HG03039 (cell line): ENCODE measurements around the gene PRDX6.
"Not testable (repeated sequence)": the region's sequence is repeated elsewhere in the genome, so short reads cannot be mapped to it uniquely, and the experiment has no call there.

Source experiments
- ATAC-seq: cut with Tn5 transposase; IDR thresholded peaks from one replicate; pipeline ENCODE4 v1.9.1; 2021; ENCODE audit warnings: mild to moderate bottlenecking, moderate library complexity; ENCODE audit not compliant: unreplicated experiment

PRDX6 gene

GRCh38 chr1:173477286-173478093 lies at the start of gene PRDX6:
Gene PRDX6, plus strand, starts transcription at chr1:173477335. Its CDS starts 63 bp downstream, at chr1:173477398.
- peak; percentile 53 for ATAC-seq

GRCh38 chr1:173429471-173430402 lies 47.4 kb upstream of the PRDX6 start:
- ATAC-seq = peak; percentile 68

GRCh38 chr1:173430677-173431303 lies 46.3 kb upstream of the PRDX6 start:
- ATAC-seq = no peak

GRCh38 chr1:173431304-173432045 lies 45.7 kb upstream of the PRDX6 start:
- ATAC-seq = no peak

- no peak for ATAC-seq
Observed at GRCh38 chr1:173432331-173432730, 44.8 kb upstream of the PRDX6 start.

- no peak for ATAC-seq
Observed at GRCh38 chr1:173433751-173434326, 43.3 kb upstream of the PRDX6 start.

GRCh38 chr1:173436841-173437428 lies 40.2 kb upstream of the PRDX6 start:
- ATAC-seq = no peak

GRCh38 chr1:173438675-173439074 lies 38.5 kb upstream of the PRDX6 start:
- ATAC-seq = no peak

GRCh38 chr1:173440430-173440829 lies 36.7 kb upstream of the PRDX6 start:
- no peak for ATAC-seq

- no peak for ATAC-seq
Observed at GRCh38 chr1:173444757-173445156, 32.4 kb upstream of the PRDX6 start.

GRCh38 chr1:173445164-173445563 lies 32.0 kb upstream of the PRDX6 start:
- ATAC-seq = no peak

- ATAC-seq = no peak
Observed at GRCh38 chr1:173445656-173446055, 31.5 kb upstream of the PRDX6 start.

GRCh38 chr1:173447224-173447623 lies 29.9 kb upstream of the PRDX6 start:
- ATAC-seq = no peak

- no peak for ATAC-seq
Observed at GRCh38 chr1:173448945-173449344, 28.2 kb upstream of the PRDX6 start.

- no peak for ATAC-seq
Observed at GRCh38 chr1:173451981-173452380, 25.2 kb upstream of the PRDX6 start.

GRCh38 chr1:173453982-173454381 lies 23.2 kb upstream of the PRDX6 start:
- no peak for ATAC-seq

GRCh38 chr1:173454966-173455524 lies 22.1 kb upstream of the PRDX6 start:
- ATAC-seq = no peak

- no peak for ATAC-seq
Observed at GRCh38 chr1:173459885-173460284, 17.2 kb upstream of the PRDX6 start.

GRCh38 chr1:173462666-173463065 lies 14.5 kb upstream of the PRDX6 start:
- not testable (repeated sequence) for ATAC-seq

- not testable (repeated sequence) for ATAC-seq
Observed at GRCh38 chr1:173464185-173464584, 12.9 kb upstream of the PRDX6 start.
